ENCODE results near the gene PDE6A. TPM values are rescaled to one million over a fixed set of nuclear protein-coding genes. Genes with fewer than 3 reads are reported as not detected.

The PDE6A gene
- total and polyA plus RNA-seq, 2 of the 13 experiments (the other 11 are each of a cell fraction or from before 2014, with no cell fraction given) = 0.01 TPM; not detected in 1

- TF ChIP-seq ZNF138 (CRISPR knock-in tag; IDR thresholded peaks at IDR 0.05; ENCODE audit: low read depth) = no peak
- TF ChIP-seq ZNF451 (CRISPR knock-in tag; IDR thresholded peaks at IDR 0.05) = peak; percentile 28; the same call in 1 of the 2 replicates
- TF ChIP-seq SOX6 (IDR thresholded peaks at IDR 0.05) = no peak
- peak; percentile 61 for TF ChIP-seq SOX6 (CRISPR knock-in tag; IDR thresholded peaks at IDR 0.05)
- TF ChIP-seq AKAP8 (CRISPR knock-in tag; IDR thresholded peaks at IDR 0.05) = no peak
- peak; percentile 15; the same call in 1 of the 2 replicates for TF ChIP-seq HNF1B (CRISPR knock-in tag; IDR thresholded peaks at IDR 0.05)
- no peak for TF ChIP-seq XBP1 (CRISPR knock-in tag; IDR thresholded peaks at IDR 0.05)
- peak; percentile 96 for TF ChIP-seq POLR2G (IDR thresholded peaks at IDR 0.05; ENCODE audit: low read depth, low read length)
- no peak; the same call in 1 of the 2 replicates for TF ChIP-seq ZNF205 (CRISPR knock-in tag; IDR thresholded peaks at IDR 0.05)
- TF ChIP-seq TGIF2 (CRISPR knock-in tag; IDR thresholded peaks at IDR 0.05) = peak; percentile 21; the same call in 1 of the 2 replicates
- no peak for TF ChIP-seq FOXO4 (CRISPR knock-in tag; conservative IDR thresholded peaks at IDR 0.05)
- TF ChIP-seq ZNF292 (CRISPR knock-in tag; IDR thresholded peaks at IDR 0.05; ENCODE audit: borderline replicate concordance, low read depth) = peak; percentile 63
- peak; percentile 24; the same call in 1 of the 2 replicates for TF ChIP-seq ZMYM3 (CRISPR knock-in tag; IDR thresholded peaks at IDR 0.05)
- TF ChIP-seq SSRP1 (CRISPR knock-in tag; IDR thresholded peaks at IDR 0.05) = no peak
- TF ChIP-seq ZMYM4 (CRISPR knock-in tag; IDR thresholded peaks at IDR 0.05) = peak; percentile 93
- peak; percentile 84; the same call in 1 of the 2 replicates for TF ChIP-seq ZNF333 (CRISPR knock-in tag; IDR thresholded peaks at IDR 0.05; ENCODE audit: borderline replicate concordance)
- TF ChIP-seq ZNF280B (CRISPR knock-in tag; IDR thresholded peaks at IDR 0.05; ENCODE audit: borderline replicate concordance) = peak; percentile 90
- TF ChIP-seq NFE2 (CRISPR knock-in tag; IDR thresholded peaks at IDR 0.05) = no peak
- TF ChIP-seq TEAD3 (CRISPR knock-in tag; optimal IDR thresholded peaks at IDR 0.05; ENCODE audit: borderline replicate concordance) = peak; percentile 34
- peak; percentile 23; the same call in 1 of the 2 replicates for TF ChIP-seq ZNF614 (CRISPR knock-in tag; IDR thresholded peaks at IDR 0.05; ENCODE audit: borderline replicate concordance)
- no peak for TF ChIP-seq ELF4 (CRISPR knock-in tag; IDR thresholded peaks at IDR 0.05; ENCODE audit: borderline replicate concordance)
- no peak for TF ChIP-seq ZNF24 (IDR thresholded peaks at IDR 0.05)
- 0 out of 2 replicates have a peak, but pooled peaks have one; percentile 55 for TF ChIP-seq NCOA1 (CRISPR knock-in tag; IDR thresholded peaks at IDR 0.05)
- TF ChIP-seq ZNF761 (CRISPR knock-in tag; conservative IDR thresholded peaks at IDR 0.05) = no peak
Measured at GRCh38 chr5:149960272-149961185, 15.9 kb upstream of the PDE6A start, which contains the start of gene SLC26A2 (continued).
